ENCODE data around the gene PLXNB2.
"Not testable (repeated sequence)": the region's sequence is repeated elsewhere in the genome, so short reads cannot be mapped to it uniquely, and the experiment has no call there.

Gene PLXNB2

DNA sequence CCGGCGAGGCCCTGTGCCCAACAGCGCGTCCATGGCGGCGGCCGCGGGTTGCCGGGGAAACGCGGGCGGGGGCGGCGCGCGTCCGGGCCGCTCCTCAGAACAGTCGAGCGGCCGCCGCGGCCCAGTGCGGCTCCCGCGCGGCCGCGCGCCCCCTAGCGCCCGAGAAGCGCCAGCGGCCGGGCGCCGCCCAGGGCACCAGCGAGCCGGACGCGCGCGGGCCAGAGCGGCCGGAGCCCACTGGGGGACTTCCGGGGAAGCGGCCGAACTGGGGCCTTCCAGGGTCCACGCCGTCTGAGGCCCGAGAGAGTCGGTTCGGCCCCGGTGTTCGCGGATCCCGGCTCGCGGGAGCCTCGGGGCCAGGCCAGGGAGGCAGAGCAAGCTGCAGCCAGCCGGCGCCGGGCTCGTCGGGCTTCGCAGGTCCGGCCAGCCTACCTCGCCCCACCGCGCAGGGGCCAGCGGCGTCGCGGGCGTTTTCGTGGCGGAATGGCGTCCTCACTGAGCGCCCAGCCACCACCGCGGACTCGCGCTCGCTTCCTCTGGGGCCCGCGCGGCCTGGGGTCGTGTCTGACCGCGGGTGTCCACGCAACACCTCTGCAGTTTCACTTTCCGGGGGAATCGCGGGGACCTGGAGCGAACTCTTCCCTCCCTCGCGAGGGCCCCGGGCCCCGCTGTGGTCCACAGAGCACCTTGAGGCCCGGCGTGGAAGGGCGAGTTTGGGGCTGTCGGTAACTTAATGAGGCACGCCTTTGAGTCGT is 19.7 kb upstream of the PLXNB2 start, which contains the start of gene DENND6B:
Gene DENND6B, minus strand, starts transcription at position 57 of the 755 bp plus-strand sequence. Its CDS starts 24 bp downstream, at position 33.
- in situ Hi-C loops (cut with MboI; ENCODE audit: low sequenced_read_pairs): no loop called here

GRCh38 chr22:50326225-50326955 is 18.9 kb upstream of the PLXNB2 start:
- in situ Hi-C loops (cut with MboI; ENCODE audit: low sequenced_read_pairs): no loop called here

DNA sequence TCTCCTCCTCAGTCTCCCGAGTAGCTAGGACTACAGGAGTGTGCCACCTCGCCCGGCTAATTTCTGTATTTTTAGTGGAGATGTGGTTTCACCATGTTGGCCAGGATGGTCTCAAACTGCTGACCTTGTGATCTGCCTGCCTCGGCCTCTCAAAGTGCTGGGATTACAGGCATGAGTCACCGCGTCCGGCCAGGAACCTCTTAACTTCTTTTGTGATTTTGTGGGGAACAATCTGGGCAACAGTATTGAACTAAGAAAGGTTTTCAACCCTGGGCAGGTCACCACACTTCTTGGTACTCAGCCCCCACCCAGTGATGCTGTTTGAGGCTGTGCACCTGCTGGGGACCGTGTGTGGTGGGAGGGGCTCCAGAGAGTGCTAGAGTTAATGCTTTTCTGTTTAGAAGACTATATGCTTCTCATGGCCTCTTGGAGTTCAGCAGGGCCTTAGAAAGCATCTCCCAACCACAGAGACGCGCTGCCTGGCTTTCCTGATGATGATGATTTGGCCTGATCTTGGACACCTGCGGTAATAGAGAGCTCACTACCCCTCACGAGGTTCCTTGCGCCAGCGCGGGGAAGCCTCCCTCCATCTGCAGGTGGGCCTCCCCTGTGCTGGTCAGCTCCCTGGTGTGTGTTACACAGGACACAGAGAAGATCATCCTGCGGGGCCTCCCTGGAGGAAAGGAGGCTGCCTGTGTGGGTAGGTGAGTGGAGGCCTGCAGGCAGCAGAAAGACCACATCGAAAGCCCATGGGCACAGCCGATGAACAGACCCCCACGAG is 18.2 kb upstream of the PLXNB2 start:
- in situ Hi-C loops (cut with MboI; ENCODE audit: low sequenced_read_pairs): no loop called here

GRCh38 chr22:50323900-50324299 is 16.5 kb upstream of the PLXNB2 start:
- in situ Hi-C loops (cut with MboI; ENCODE audit: low sequenced_read_pairs): no loop called here

DNA sequence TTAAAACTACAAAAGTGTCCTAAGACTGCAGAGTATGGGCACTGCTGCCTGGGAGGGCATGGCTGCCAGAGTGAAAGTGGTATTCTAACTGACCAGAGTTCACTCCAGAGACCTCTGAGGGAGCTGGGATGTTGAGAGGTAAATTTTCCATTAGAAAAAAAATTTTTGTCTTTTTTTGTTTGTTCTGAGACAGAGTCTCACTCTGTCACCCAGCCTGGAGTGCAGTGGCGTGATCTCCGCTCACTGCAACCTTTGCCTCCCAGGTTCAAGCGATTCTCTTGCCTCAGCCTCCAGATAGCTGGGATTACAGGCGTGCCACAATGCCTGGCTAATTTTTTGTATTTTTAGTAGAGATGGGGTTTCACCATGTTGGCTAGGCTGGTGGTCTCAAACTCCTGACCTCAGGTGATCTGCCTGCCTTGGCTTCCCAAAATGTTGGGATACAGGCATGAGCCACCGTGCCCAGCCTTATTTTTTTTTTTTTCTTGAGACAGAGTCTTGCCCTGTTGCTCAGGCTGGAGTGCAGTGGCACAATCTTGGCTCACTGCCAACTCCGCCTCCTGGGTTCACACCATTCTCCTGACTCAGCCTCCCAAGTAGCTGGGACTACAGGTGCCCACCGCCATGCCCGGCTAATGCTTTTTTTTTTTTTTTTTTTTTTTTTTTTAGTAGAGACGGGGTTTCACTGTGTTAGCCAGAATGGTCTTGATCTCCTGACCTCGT is 15.1 kb upstream of the PLXNB2 start:
- in situ Hi-C loops (cut with MboI; ENCODE audit: low sequenced_read_pairs): not testable (repeated sequence)

DNA sequence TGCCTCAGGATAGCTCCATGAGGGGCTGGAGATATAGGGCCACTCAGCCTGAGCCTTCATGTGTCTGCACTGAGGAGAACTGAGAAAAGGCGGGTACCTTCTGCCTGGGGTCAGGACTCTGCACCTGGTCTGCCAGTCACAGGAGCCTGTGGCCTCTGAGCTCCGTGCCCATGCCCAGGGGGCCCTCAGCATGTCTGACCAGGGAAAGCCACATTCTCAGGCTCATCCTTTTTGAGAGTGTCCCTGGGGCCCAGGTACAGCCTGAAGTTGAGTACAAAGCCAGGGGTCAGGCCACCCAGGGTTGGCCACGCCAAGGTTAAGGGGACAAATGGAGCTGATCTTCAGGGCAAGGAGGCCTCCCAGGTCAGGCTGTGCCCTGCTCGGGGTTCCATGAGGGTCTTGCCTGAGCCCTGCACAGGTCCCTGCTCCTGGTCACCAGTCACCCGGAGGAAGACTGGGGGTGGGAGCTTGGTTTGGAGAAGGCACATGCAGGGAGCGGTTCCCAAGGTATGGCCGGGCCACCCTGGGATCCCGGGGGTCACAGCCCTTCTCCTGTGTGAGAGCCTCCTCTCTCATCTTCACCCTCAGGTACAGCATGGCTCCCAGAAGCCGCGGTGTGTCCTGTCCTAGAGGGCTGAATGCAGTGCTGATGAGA is 13.4 kb upstream of the PLXNB2 start:
- in situ Hi-C loops (cut with MboI; ENCODE audit: low sequenced_read_pairs): no loop called here

- in situ Hi-C loops (cut with MboI; ENCODE audit: low sequenced_read_pairs): no loop called here
Measured at GRCh38 chr22:50320116-50320515, 12.7 kb upstream of the PLXNB2 start.

- in situ Hi-C loops (cut with MboI; ENCODE audit: low sequenced_read_pairs): no loop called here
Measured at GRCh38 chr22:50319503-50319951, 12.1 kb upstream of the PLXNB2 start.

- in situ Hi-C loops (cut with MboI; ENCODE audit: low sequenced_read_pairs): no loop called here
Measured at GRCh38 chr22:50318698-50319411, 11.4 kb upstream of the PLXNB2 start.

DNA sequence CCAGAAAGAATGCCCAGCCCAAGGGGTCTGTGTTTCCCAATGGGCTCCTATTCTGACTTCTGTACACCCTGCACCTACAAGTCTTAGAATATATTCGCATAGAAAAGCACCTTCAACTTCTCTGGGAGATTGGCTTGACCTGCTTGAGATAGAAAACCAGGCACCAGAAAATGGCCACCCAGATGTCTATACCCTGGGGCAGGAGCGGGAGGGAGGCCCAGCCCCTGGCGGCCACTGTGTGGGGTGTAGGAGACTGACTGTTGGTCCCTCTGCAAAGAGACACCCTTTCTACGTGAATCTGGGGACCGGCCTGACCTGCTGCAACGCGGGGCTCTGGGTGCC is 10.9 kb upstream of the PLXNB2 start:
- in situ Hi-C loops (cut with MboI; ENCODE audit: low sequenced_read_pairs): no loop called here

DNA sequence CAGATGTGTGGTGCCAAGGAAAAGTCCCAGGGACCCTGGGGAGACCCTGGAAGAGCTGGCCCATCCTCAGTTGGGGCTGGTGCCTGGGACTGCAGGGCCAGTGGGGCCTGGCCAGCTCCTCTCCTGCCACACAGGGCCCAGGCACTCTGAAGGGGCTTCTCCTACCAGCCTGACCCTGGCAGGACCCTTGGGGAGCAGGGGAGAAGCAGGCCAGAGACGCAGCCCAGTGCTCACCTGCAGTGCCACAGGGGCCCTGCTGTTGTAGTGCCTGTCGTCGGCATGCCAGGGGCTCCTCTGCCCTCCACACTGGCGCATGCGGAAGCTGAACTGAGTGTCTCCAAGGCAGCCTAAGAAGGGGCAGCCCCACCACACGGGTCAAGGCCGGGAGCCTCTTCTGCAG is 10.2 kb upstream of the PLXNB2 start:
- in situ Hi-C loops (cut with MboI; ENCODE audit: low sequenced_read_pairs): no loop called here

DNA sequence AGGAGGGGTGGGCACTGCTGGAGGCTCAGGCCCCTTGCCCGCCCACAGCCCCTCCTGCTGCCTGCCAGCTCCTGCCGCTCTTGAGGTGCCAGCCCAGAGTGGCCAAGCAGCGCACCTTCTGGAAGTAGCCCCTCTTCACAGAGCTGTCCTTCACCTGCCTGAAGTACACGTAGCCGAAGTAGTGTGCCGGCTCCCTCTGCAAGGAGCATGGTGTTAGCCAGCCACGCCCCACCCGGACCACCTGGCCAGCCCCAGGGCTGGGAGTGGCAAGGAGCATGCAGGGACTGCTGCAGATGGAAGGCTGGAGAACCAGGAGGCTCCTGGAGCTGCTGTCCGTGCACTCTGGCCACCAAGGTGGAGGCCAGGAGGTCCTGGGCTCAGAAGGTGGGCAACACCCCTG is 9.7 kb upstream of the PLXNB2 start:
- in situ Hi-C loops (cut with MboI; ENCODE audit: low sequenced_read_pairs): no loop called here

DNA sequence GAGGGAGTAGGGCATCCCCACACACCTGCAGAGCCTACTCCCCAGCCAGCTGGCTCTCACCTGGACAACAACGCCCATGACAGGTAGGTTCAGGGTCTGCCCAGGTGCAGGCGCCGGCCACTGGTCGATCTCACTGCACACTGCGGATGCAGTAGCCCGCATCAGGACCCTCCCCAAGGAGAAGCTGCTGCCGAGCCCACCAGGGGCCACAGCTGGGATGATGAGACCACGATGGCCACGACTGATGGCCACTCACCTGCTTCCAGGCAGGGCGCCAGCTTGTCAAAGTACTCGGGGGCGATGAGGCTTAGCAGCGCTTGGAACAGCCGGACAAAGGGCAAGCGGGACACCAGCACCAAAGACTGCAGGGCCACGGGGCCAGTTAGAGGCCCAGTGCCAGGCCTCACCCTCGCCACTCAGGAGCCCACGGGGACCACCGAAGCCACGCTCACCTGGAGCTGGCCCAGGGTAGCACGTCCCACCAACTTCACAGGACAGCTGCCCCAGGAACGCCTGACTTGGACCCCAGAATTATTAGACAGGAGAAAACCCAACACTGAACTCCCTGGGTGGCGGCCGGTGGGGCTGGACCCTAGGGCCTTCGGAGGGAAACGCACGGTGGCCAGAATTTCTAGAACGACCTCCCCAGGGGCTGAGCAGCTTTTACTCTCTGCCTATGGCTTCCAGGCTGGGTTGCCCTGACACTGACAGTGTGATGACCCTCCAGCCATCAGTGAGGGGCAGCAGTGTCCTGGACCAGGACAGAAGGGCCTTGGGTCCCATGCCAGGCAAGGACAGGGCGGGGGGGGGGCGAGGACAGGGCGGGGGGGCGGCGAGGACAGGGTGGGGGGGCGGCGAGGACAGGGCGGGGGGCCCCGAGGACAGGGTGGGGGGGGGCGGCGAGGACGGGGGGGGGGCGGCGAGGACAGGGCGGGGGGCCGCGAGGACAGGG is 8.9 kb upstream of the PLXNB2 start:
- in situ Hi-C loops (cut with MboI; ENCODE audit: low sequenced_read_pairs): no loop called here

- in situ Hi-C loops (cut with MboI; ENCODE audit: low sequenced_read_pairs): no loop called here
Measured at GRCh38 chr22:50315289-50316113, 8.1 kb upstream of the PLXNB2 start.

DNA sequence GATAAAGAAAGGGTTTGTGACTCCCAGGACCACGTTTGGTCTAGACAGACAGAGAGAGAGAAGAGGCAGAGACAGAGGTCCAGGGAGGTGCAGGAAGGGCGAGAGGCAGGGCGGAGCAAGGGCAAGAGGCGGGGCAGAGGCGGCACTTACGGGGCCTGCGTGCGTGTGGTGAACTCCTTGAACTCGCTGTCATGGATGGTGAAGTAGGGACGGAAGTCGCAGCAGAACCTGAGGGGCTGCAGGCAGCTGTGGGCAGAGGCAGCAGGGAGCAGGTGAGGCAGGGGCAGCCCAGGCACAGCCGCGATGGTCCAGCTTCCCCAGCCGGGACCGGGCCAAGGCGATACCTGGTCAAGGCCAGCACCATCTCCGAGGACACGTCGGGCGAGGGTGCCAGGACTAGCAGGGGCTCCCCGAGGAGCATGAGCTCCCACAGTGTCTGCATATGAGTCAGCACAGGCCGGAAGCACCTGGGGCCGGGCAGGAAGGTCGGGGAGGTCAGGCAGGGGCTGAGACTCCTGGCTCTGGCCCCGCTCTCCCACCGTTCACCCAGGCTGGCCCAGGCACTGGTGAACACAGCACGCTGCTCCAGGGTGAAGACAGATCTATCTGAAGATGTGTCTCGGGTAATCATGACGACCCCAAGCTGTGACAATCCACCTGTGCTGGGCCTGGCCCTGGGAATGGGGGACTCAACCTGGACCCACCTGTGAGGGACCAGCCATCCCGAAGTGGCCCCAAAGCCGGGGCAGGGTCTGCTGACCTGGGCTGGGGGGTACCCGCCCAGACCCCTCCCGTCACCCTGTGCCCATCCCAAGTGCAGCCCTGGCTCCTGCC is 7.2 kb upstream of the PLXNB2 start:
- in situ Hi-C loops (cut with MboI; ENCODE audit: low sequenced_read_pairs): no loop called here

DNA sequence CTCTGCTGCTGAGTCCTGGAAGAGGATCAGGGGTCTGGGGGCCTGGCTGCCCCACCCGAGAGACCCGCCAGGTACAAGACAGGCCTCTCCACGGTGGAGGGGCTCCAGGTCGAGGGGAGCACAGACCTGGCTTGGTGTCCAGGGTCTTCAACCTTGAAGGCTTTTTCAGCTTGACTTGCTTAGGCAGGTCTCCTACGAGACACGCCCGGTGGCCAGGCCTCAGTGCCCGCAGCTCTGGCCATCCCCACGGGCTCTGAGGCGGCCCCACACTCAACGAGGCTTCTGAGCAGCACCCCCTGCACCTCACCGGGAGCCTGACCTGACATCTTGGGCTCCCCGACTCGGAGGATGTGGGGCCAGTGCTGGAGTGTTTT is 6.6 kb upstream of the PLXNB2 start:
- in situ Hi-C loops (cut with MboI; ENCODE audit: low sequenced_read_pairs): no loop called here

- in situ Hi-C loops (cut with MboI; ENCODE audit: low sequenced_read_pairs): no loop called here
Measured at GRCh38 chr22:50313600-50313999, 6.2 kb upstream of the PLXNB2 start.

Data from hTERT RPE-1 (cell line).